K562 (cell line): ENCODE data around the gene CACNG7. TPM values are rescaled to one million over a fixed set of nuclear protein-coding genes. Genes with fewer than 3 reads are reported as not detected.

Experiments used
- ATAC-seq: fragments of 200-7000 bp; cut with Tn5 transposase; 3 replicates; pipeline ENCODE4 v1.9.1; 2020; ENCODE audit warnings: moderate library complexity
- BruUV-seq: library from RNA; stranded (reverse); fragments of 400-500 nt; replicated peaks from 2 replicates; lab custom pipeline; 2021; lab: Mats Ljungman, UMichigan
- CTCF ChIA-PET: fragments of 300-600 bp; formaldehyde crosslinking; extraction: SDS; loops from one replicate; lab custom pipeline; 2021; ENCODE audit warnings: low intra/inter-chr PET ratio; lab: Yijun Ruan, JAX
- POLR2A ChIA-PET: fragments of 300-600, 350-650 bp; sonication (Branson Sonifier 250); formaldehyde crosslinking; extraction: SDS; loops from one replicate; lab custom pipeline; 2021; ENCODE audit warnings: antibody characterized with exemption, inconsistent platforms; lab: Yijun Ruan, JAX
- DNase-seq, 4 experiments: peaks; one replicate each; pipeline versions ENCODE4 v3.0.0 to v3.0.0-alpha.2; 2011 to 2018; ENCODE audit warnings: low spot score in 3 of 4, mixed read lengths in 3 of 4; ENCODE audit errors: extremely low read depth in 1 of 4
- FAIRE-seq: peaks from 2 replicates; lab custom pipeline; 2011; peaks lifted over from hg19 to GRCh38; lab: Jason Lieb, UNC
- H2AFZ ChIP-seq: 2 replicates; pipeline ENCODE4 v1.6.0; 2011; ENCODE audit warnings: low read depth, low read length, control low read depth, inconsistent platforms
- H3K27ac ChIP-seq: fragments of 200-600 bp; 3 replicates; pipeline ENCODE4 v1.8.0; 2011; ENCODE audit warnings: low read depth, mild to moderate bottlenecking, control low read depth, inconsistent platforms, low read length, moderate library complexity, mixed read lengths; ENCODE audit errors: extremely low read depth
- H3K27me3 ChIP-seq, 2 experiments: fragments of 300-600 bp in 1 of 2; 2 replicates in 1 of 2; 3 replicates in 1 of 2; pipeline versions ENCODE4 v1.6.0 to v1.8.0; 2011; ENCODE audit warnings: inconsistent platforms in 2 of 2, low read length in 2 of 2, mild to moderate bottlenecking in 1 of 2, mixed read lengths in 1 of 2, moderate library complexity in 1 of 2; ENCODE audit not compliant: control insufficient read depth in 2 of 2, insufficient read depth in 2 of 2
- H3K36me3 ChIP-seq: fragments of 300-600 bp; 3 replicates; pipeline ENCODE4 v1.8.0; 2011; ENCODE audit warnings: mild to moderate bottlenecking, low read length, inconsistent platforms; ENCODE audit not compliant: control insufficient read depth, insufficient read depth
- H3K4me1 ChIP-seq, 2 experiments: fragments of 200-600 bp in 1 of 2; replicated peaks in 1 of 2; 2 replicates in 1 of 2; 3 replicates in 1 of 2; pipeline versions ENCODE4 v1.5.1 to v1.8.0; 2011; ENCODE audit warnings: inconsistent platforms in 2 of 2, low read length in 2 of 2, mild to moderate bottlenecking in 1 of 2, mixed read lengths in 1 of 2, moderate library complexity in 1 of 2; ENCODE audit not compliant: control insufficient read depth in 2 of 2, insufficient read depth in 2 of 2
- H3K4me2 ChIP-seq: 2 replicates; pipeline ENCODE4 v1.6.1; 2011; ENCODE audit warnings: low read length, control low read depth, inconsistent platforms, mixed read lengths; ENCODE audit not compliant: insufficient read depth
- H3K4me3 ChIP-seq: fragments of 200-600 bp; sonication (generic), shearing (Covaris generic); 2 replicates; pipeline ENCODE4 v1.5.1; 2016; ENCODE audit warnings: control low read depth, inconsistent platforms
- H3K79me2 ChIP-seq: fragments of 200-600 bp; 3 replicates; pipeline ENCODE4 v1.8.0; 2011; ENCODE audit warnings: low read length, inconsistent platforms; ENCODE audit not compliant: control insufficient read depth, insufficient read depth
- H3K9ac ChIP-seq, 2 experiments: 2 replicates each; pipeline versions ENCODE4 v1.6.0 to v1.6.1; 2011; ENCODE audit warnings: low read depth in 2 of 2, low read length in 2 of 2, control low read depth in 1 of 2, inconsistent platforms in 1 of 2, mild to moderate bottlenecking in 1 of 2, mixed read lengths in 1 of 2; ENCODE audit not compliant: insufficient read depth in 1 of 2
- H3K9me1 ChIP-seq: one replicate; pipeline ENCODE4 v1.6.0; 2011; ENCODE audit warnings: inconsistent platforms, mild to moderate bottlenecking, low read length, moderate library complexity; ENCODE audit not compliant: control insufficient read depth, insufficient read depth
- H3K9me3 ChIP-seq: replicated peaks from 2 replicates; pipeline ENCODE4 v1.5.1; 2011; ENCODE audit warnings: low read depth, low read length, inconsistent platforms; ENCODE audit not compliant: control insufficient read depth, insufficient read depth
- H4K20me1 ChIP-seq: replicated peaks from 2 replicates; pipeline ENCODE4 v1.6.1; 2011; ENCODE audit warnings: low read length, inconsistent platforms, mixed read lengths; ENCODE audit not compliant: control insufficient read depth, insufficient read depth
- ARNT ChIP-seq, 2 experiments: fragments of 450-650 bp; IDR thresholded peaks; 2 replicates each; pipeline ENCODE4 v1.6.1; 2016; ENCODE audit warnings: mild to moderate bottlenecking in 1 of 2
- C11orf30 ChIP-seq: fragments of 450-650 bp; IDR thresholded peaks from 2 replicates; pipeline ENCODE4 v1.6.1; 2016; ENCODE audit warnings: low read depth, mild to moderate bottlenecking
- CTCF ChIP-seq, 3 experiments: IDR thresholded peaks in 2 of 3; conservative IDR thresholded peaks in 1 of 3; 2 replicates each; pipeline ENCODE4 v1.5.1; 2011 to 2012; ENCODE audit warnings: low read length in 3 of 3, mild to moderate bottlenecking in 3 of 3, control low read depth in 2 of 3, improper control_type of control experiment in 1 of 3, inconsistent platforms in 1 of 3, low read depth in 1 of 3, mixed read lengths in 1 of 3, moderate library complexity in 1 of 3; ENCODE audit not compliant: insufficient read depth in 2 of 3
- DNMT1 ChIP-seq: fragments of 450-650 bp; IDR thresholded peaks from 2 replicates; pipeline ENCODE4 v1.6.1; 2016; ENCODE audit warnings: antibody characterized with exemption, mild to moderate bottlenecking
- EWSR1 ChIP-seq: fragments of 450-650 bp; IDR thresholded peaks from 2 replicates; pipeline ENCODE4 v1.6.1; 2018; ENCODE audit warnings: borderline replicate concordance, mild to moderate bottlenecking, low read depth, moderate library complexity; ENCODE audit not compliant: partially characterized antibody
- MNT ChIP-seq, 2 experiments: fragments of 450-650 bp; conservative IDR thresholded peaks; 2 replicates each; pipeline ENCODE4 v1.6.1; 2017; ENCODE audit warnings: mild to moderate bottlenecking in 2 of 2, moderate library complexity in 2 of 2
- POLR2A ChIP-seq: fragments of 450-650 bp; conservative IDR thresholded peaks from 2 replicates; pipeline ENCODE4 v1.6.1; 2016
- TSC22D4 ChIP-seq: fragments of 450-650 bp; IDR thresholded peaks from 2 replicates; pipeline ENCODE4 v1.6.1; 2016; ENCODE audit warnings: missing genetic modification characterization, missing biosample characterization, control low read depth
- ZBTB1 ChIP-seq: sonication (generic); formaldehyde crosslinking; IDR thresholded peaks from 2 replicates; pipeline ENCODE4 v1.8.1; 2023; ENCODE audit warnings: missing genetic modification reagents, low read depth, mild to moderate bottlenecking, borderline replicate concordance
- WGBS: fragments of 100-300 bp; shearing (Covaris generic); methylation state at CpG from one replicate; pipeline ENCODE4 v1.1.6; 2016; ENCODE audit warnings: low coverage, mixed read lengths; ENCODE audit not compliant: insufficient coverage; ENCODE audit errors: missing lambda C conversion rate; 5-methylcytosine and 5-hydroxymethylcytosine counted together
- in situ Hi-C: fragments of 300-500 bp; cut with MboI; formaldehyde crosslinking; loops from 4 replicates; pipeline ENCODE4 v1.15.0; 2018; ENCODE audit warnings: inconsistent platforms, mixed read lengths
- intact Hi-C: fragments of 100-400 bp; cut with micrococcal nuclease; formaldehyde crosslinking; loops from 2 replicates; pipeline ENCODE4 v1.14.2; 2022
- polyA plus RNA-seq, 8 experiments: library from polyadenylated mRNA; depleted of rRNA in 4 of 8; stranded (reverse) in 5 of 8; unstranded in 3 of 8; fragments of >200 nt; fragmentation: Nextera tagmentation in 2 of 8; fragmentation: Illumina TruSeq in 1 of 8; extraction: Ambion mirVana in 2 of 8; extraction: Trizol in 1 of 8; gene quantifications; 2 replicates each; pipeline versions ENCODE4 v1.2.1 to v1.2.3, GENCODE V29; 2011 to 2014; ENCODE audit warnings: inconsistent platforms in 1 of 8, missing spikeins in 1 of 8
- total RNA-seq, 7 experiments: library from RNA; depleted of rRNA in 6 of 7; stranded (reverse); fragments of >200 nt in 6 of 7; fragmentation: Illumina TruSeq in 2 of 7; extraction: Trizol in 2 of 7; gene quantifications; 2 replicates each; pipeline versions ENCODE4 v1.2.1 to v1.2.3, GENCODE V29; 2011 to 2021; ENCODE audit warnings: low replicate concordance in 1 of 7
- TF ChIP-seq, protein P1 (sequence below): fragments of 200-800 bp; sonication (Bioruptor generic); IDR thresholded peaks from 2 replicates; pipeline ENCODE4 v1.6.1; 2016; ENCODE audit warnings: missing genetic modification characterization, missing compliant biosample characterization
- TF ChIP-seq, protein P2 (sequence below): fragments of 250-450 bp; sonication (Bioruptor Pico); IDR thresholded peaks from 2 replicates; pipeline ENCODE4 v1.4.0; 2020; ENCODE audit warnings: mild to moderate bottlenecking, moderate library complexity, borderline replicate concordance

The CACNG7 gene
- total and polyA plus RNA-seq, 9 of the 15 experiments (the other 6 are each of a cell fraction or from before 2014, with no cell fraction given), result not detected

DNA sequence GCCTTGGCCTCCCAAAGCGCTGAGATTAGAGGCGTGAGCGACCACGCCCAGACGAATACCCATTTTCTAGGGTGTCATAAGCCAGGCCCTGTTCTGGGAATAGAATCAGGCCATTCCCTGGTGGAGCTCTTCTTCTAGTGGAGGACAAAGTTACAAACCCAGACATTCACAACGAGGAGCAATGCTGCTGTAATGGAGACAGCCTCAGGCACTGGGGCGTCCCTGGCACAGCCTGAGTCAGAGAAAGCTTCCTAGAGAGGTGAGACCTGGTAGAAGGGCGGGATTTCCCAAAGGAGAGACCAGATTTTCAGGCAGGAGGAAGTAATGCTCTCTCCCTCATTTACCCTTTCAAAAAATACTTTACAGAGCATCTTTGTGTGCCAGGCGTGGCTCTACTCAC lies 14.4 kb upstream of the CACNG7 start:
- ATAC-seq, result no peak
- CTCF ChIA-PET, result no interaction called here
- H3K4me1 ChIP-seq, result peaks cover 3 to 24% of the 10 kb centered on the region in 2 experiments; a peak in 3 of 5 replicates

More for the DNA sequence above, 14.4 kb upstream of the CACNG7 start:
- no peaks in the 10 kb centered on the region for H3K9me3 ChIP-seq
- FAIRE-seq, result no peak
- in situ Hi-C loops, result no loop called here
- TF ChIP-seq TSC22D4 (tag) (no peak), EWSR1 (no peak), CTCF (IDR thresholded peaks at IDR 0.05 in 2 of 3, conservative IDR thresholded peaks at IDR 0.05 in 1 of 3; ENCODE audit: insufficient read depth in 2 of 3, low read depth in 1 of 3, low read length in 3 of 3) (no peak), ARNT (IDR thresholded peaks at IDR 0.05) (no peak), C11orf30 (no peak), POLR2A (no peak), DNMT1 (no peak), ZBTB1 (CRISPR knock-in tag) (no peak), MNT (conservative IDR thresholded peaks at IDR 0.05) (no peak)
- TF ChIP-seq, protein P1, sequence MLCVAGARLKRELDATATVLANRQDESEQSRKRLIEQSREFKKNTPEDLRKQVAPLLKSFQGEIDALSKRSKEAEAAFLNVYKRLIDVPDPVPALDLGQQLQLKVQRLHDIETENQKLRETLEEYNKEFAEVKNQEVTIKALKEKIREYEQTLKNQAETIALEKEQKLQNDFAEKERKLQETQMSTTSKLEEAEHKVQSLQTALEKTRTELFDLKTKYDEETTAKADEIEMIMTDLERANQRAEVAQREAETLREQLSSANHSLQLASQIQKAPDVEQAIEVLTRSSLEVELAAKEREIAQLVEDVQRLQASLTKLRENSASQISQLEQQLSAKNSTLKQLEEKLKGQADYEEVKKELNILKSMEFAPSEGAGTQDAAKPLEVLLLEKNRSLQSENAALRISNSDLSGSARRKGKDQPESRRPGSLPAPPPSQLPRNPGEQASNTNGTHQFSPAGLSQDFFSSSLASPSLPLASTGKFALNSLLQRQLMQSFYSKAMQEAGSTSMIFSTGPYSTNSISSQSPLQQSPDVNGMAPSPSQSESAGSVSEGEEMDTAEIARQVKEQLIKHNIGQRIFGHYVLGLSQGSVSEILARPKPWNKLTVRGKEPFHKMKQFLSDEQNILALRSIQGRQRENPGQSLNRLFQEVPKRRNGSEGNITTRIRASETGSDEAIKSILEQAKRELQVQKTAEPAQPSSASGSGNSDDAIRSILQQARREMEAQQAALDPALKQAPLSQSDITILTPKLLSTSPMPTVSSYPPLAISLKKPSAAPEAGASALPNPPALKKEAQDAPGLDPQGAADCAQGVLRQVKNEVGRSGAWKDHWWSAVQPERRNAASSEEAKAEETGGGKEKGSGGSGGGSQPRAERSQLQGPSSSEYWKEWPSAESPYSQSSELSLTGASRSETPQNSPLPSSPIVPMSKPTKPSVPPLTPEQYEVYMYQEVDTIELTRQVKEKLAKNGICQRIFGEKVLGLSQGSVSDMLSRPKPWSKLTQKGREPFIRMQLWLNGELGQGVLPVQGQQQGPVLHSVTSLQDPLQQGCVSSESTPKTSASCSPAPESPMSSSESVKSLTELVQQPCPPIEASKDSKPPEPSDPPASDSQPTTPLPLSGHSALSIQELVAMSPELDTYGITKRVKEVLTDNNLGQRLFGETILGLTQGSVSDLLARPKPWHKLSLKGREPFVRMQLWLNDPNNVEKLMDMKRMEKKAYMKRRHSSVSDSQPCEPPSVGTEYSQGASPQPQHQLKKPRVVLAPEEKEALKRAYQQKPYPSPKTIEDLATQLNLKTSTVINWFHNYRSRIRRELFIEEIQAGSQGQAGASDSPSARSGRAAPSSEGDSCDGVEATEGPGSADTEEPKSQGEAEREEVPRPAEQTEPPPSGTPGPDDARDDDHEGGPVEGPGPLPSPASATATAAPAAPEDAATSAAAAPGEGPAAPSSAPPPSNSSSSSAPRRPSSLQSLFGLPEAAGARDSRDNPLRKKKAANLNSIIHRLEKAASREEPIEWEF, result no peak
- TF ChIP-seq, protein P2, sequence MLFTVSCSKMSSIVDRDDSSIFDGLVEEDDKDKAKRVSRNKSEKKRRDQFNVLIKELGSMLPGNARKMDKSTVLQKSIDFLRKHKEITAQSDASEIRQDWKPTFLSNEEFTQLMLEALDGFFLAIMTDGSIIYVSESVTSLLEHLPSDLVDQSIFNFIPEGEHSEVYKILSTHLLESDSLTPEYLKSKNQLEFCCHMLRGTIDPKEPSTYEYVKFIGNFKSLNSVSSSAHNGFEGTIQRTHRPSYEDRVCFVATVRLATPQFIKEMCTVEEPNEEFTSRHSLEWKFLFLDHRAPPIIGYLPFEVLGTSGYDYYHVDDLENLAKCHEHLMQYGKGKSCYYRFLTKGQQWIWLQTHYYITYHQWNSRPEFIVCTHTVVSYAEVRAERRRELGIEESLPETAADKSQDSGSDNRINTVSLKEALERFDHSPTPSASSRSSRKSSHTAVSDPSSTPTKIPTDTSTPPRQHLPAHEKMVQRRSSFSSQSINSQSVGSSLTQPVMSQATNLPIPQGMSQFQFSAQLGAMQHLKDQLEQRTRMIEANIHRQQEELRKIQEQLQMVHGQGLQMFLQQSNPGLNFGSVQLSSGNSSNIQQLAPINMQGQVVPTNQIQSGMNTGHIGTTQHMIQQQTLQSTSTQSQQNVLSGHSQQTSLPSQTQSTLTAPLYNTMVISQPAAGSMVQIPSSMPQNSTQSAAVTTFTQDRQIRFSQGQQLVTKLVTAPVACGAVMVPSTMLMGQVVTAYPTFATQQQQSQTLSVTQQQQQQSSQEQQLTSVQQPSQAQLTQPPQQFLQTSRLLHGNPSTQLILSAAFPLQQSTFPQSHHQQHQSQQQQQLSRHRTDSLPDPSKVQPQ (CRISPR knock-in tag), result no peak
- TF ChIP-seq, all 486 proteins: peak for 0
- DNase-seq, result no peak
- POLR2A ChIA-PET, result no interaction called here
- WGBS, result 2% methylated on average over 9 of the region's 9 CpGs
- no peaks in the 10 kb centered on the region for H3K79me2 ChIP-seq
- intact Hi-C loops, result no loop called here
- BruUV-seq, result no TSS peak
- no peak overlapping the region for H3K9ac ChIP-seq
- H3K27ac ChIP-seq, result no peak overlapping the region
- H3K4me2 ChIP-seq, result no peak overlapping the region
- peaks cover 8 to 52% of the 10 kb centered on the region in 2 experiments; a peak in 4 of 5 replicates for H3K27me3 ChIP-seq
- no peaks in the 10 kb centered on the region for H3K9me1 ChIP-seq
- no peak overlapping the region for H2AFZ ChIP-seq
- H3K36me3 ChIP-seq, result no peaks in the 10 kb centered on the region
- H4K20me1 ChIP-seq, result peaks cover 6% of the 10 kb centered on the region; the same call in 1 of the 2 replicates
- no peak overlapping the region for H3K4me3 ChIP-seq
